ENCODE measurements around the gene PAPPA2.
"Not testable (repeated sequence)": the region's sequence is repeated elsewhere in the genome, so short reads cannot be mapped to it uniquely, and the experiment has no call there.

The PAPPA2 gene

GRCh38 chr1:176462674-176463378 is at the start of gene PAPPA2:
Gene PAPPA2, plus strand, starts transcription at chr1:176463175. Its CDS starts 93,148 bp downstream, at chr1:176556323.
- no peak for DNase-seq (ENCODE audit: low read depth in 3 of 3, low spot score in 1 of 3)

- no peak for DNase-seq (ENCODE audit: low read depth in 3 of 3, low spot score in 1 of 3)
Observed at GRCh38 chr1:176416777-176417176, 46.2 kb upstream of the PAPPA2 start.

- not testable (repeated sequence) for DNase-seq (ENCODE audit: low read depth in 3 of 3, low spot score in 1 of 3)
Observed at GRCh38 chr1:176419608-176420007, 43.4 kb upstream of the PAPPA2 start.

GRCh38 chr1:176434234-176434633 is 28.7 kb upstream of the PAPPA2 start:
- DNase-seq (ENCODE audit: low read depth in 3 of 3, low spot score in 1 of 3), result no peak

DNA sequence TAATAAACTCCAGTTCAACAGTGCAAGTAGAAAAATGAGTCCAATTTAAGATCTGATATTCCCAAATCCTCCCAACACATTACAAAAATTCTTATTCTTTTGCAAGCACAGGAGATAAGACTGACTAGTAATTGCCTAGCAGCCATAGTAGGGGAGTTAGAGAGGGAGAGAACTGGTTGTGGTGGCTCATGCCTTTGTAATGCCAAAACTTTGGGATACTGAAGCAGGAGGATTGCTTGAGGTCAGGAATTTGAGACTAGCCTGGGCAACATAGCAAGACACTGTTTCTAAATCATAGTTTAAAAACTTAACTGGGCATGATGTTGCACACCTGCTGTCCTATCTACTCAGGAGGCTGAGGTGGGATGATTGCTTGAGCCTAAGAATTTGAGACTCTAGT is 26.7 kb upstream of the PAPPA2 start:
- no peak for DNase-seq (ENCODE audit: low read depth in 3 of 3, low spot score in 1 of 3)

DNA sequence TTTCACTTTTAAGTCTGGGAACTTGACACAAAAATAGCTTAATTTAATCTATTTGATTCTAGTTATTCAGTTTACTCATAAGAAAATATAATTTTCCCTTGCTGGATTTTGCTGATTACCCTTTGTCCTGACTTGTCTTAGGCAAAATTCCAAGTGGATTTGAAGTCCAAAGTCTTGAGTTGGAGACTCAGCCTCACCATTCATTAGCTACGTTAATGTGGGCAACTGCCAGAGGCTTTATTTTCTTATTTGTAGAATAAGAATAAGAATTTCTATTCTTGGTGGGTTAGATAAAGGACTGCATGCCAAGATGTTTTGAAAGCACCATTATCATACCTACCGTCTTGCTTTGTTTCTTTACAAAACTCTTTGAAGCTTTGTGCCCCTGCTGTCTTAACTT is 22.8 kb upstream of the PAPPA2 start:
- DNase-seq (ENCODE audit: low read depth in 3 of 3, low spot score in 1 of 3), result no peak

GRCh38 chr1:176444286-176444685 is 18.7 kb upstream of the PAPPA2 start:
- no peak for DNase-seq (ENCODE audit: low read depth in 3 of 3, low spot score in 1 of 3)

GRCh38 chr1:176445402-176445801 is 17.6 kb upstream of the PAPPA2 start:
- no peak for DNase-seq (ENCODE audit: low read depth in 3 of 3, low spot score in 1 of 3)

- DNase-seq (ENCODE audit: low read depth in 3 of 3, low spot score in 1 of 3), result no peak
Observed at GRCh38 chr1:176448340-176448739, 14.6 kb upstream of the PAPPA2 start.

GRCh38 chr1:176450526-176450925 is 12.4 kb upstream of the PAPPA2 start:
- DNase-seq (ENCODE audit: low read depth in 3 of 3, low spot score in 1 of 3), result no peak

- not testable (repeated sequence) for DNase-seq (ENCODE audit: low read depth in 3 of 3, low spot score in 1 of 3)
Observed at GRCh38 chr1:176451741-176452140, 11.2 kb upstream of the PAPPA2 start.

- no peak for DNase-seq (ENCODE audit: low read depth in 3 of 3, low spot score in 1 of 3)
Observed at GRCh38 chr1:176456795-176457194, 6.2 kb upstream of the PAPPA2 start.

DNA sequence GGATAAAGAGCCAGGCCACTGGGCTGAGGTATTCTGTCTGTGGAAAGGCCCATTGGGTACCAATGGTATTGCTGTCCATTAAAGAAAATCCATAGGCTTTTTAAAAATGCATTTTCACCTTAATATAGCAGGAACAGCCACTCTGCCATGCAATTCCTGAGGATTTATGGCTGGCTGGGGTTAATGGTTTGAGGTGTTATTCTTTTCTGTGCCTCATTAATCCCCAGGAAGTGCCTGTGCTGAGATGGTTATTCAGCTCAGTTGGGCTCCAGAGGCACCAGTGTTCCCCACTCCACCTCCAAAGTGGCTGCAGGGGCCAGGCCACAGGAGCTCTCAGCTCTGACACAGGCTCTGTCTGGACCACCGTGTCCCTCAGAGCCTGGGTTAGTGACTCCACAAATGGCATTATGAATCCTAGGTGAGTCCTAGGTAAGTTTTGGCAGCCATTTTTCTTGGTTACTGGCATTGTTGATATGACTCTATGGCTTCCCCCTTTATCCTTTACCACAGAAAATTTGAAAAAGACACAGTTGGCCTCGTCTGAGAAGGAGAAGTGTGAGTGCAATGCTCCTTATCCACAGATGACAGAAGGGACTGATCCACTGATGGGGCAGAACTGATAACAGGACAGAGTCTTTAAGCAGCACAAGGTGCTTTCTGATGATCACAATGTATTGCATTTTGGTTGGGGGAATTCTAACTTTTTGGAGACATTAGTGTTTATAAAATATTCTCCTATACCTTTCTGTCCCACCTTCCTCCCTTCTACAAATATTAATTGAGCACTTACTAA is 2.2 kb upstream of the PAPPA2 start:
- DNase-seq (ENCODE audit: low read depth in 3 of 3, low spot score in 1 of 3), result no peak

DNA sequence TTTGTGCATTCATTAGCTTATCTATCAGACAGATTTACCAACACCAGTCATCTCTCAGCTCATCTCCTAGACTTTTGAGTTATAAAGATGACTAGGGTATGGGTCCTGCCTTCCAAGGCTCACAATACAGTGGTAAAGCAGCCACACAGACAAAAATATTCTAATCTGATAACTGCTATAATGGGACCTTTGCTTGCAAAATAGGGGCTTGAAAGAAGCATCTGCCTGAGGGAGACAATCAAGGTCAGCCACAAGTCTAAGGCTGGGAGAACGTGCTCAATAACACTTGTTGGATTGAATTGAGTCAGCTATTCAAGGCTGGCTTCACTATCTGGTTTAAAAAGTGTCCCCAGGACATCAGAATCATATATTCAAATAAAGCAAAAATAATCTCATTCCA is 1.4 kb upstream of the PAPPA2 start:
- no peak for DNase-seq (ENCODE audit: low read depth in 3 of 3, low spot score in 1 of 3)

DNA sequence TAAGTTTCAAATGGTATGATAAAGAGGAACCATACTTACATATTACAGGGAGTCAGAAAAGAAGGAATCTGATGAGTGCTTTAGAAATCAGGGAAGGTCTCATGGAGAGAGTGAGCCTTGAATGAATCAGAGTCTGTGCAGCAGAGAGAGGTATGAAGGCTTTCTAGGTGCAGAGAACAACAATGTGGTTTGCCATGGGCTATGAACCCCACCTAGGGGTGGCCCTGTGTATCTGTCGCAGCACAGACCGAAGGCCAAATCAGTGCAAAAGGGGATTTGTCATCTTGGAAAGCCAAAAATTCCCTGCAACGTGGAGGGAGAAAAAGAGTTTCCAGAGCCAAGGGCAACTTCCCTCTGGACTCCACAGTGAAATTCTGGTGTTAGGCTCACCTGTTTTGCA is 3.5 kb downstream of the PAPPA2 start:
- DNase-seq (ENCODE audit: low read depth in 3 of 3, low spot score in 1 of 3), result no peak

GRCh38 chr1:176469450-176470010 is 6.6 kb downstream of the PAPPA2 start:
- no peak for DNase-seq (ENCODE audit: low read depth in 3 of 3, low spot score in 1 of 3)

DNA sequence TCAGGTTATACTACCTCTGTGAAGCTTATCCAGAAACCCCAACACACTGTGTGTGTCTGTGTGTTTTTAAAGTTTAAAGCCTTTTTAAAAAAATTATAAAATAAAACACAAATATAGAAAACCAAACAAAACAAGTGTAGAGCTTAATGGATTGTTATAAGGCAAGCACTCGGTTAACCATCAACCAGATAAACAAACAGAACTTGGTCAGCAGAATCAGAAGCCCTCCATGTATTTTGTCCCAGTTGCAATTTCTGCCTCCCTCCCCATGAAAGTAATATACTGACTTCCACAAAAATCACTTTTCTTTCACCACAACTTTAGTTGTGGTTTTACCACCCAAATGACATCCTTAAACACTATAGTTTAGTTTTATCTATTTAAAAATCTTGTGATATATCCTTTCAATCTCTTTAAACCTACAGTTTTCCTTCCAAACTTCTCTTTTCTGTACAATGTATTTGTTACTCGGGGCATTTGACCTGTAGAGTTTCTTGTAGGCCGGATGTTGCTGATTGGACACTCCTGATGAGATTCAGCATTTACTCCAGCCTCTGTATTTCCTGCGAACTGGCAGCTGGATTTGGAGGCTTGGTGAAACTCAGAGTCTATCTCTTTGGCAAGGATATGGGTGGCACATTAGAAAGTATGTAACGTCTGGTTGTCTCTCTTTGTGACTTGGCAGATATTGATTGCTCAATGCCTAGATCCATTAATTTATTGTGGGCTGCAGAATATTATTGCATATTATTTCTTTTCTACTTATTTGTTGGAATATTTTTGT is 8.6 kb downstream of the PAPPA2 start:
- no peak for DNase-seq (ENCODE audit: low read depth in 3 of 3, low spot score in 1 of 3)

DNA sequence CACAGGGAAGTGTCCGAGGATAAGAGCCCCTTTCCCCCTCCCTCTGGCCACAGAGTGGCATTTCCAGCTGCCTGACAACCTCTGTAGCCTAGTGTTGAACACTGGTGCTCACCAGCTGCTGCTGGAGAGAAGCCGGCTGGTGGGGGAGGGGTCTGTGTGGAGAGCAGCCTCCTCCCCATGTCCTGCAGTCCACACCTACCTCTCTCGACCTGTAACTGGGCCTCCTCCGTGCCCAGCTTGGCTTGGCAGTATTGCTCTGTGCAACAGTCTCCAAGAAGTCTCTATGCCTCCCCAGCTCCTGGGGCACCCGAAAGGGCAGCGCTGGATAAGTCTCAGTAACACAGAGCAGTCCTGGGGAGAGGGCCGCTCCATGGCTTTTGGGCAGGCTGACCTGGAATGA is 17.0 kb downstream of the PAPPA2 start:
- DNase-seq (ENCODE audit: low read depth in 3 of 3, low spot score in 1 of 3), result no peak

- DNase-seq (ENCODE audit: low read depth in 3 of 3, low spot score in 1 of 3), result no peak
Observed at GRCh38 chr1:176480750-176481149, 17.8 kb downstream of the PAPPA2 start.

GRCh38 chr1:176485083-176485482 is 22.1 kb downstream of the PAPPA2 start:
- no peak for DNase-seq (ENCODE audit: low read depth in 3 of 3, low spot score in 1 of 3)

- no peak for DNase-seq (ENCODE audit: low read depth in 3 of 3, low spot score in 1 of 3)
Observed at GRCh38 chr1:176494436-176494835, 31.5 kb downstream of the PAPPA2 start.
